Glutamatergic neuron (in vitro differentiated cells): ENCODE data around the gene STRA8. TPM values are rescaled to one million over a fixed set of nuclear protein-coding genes. Genes with fewer than 3 reads are reported as not detected.
A peak's percentile ranks its signal among the peaks of the same experiment; 100 is the strongest.
"Not testable (repeated sequence)": the region's sequence is repeated elsewhere in the genome, so short reads cannot be mapped to it uniquely, and the experiment has no call there.

Experiments used
- DNase-seq: peaks from one replicate; pipeline ENCODE4 v3.0.0; 2022
- H3K27ac Mint-ChIP-seq: one replicate; pipeline ENCODE4 v1.8.0; 2020; ENCODE audit warnings: mild to moderate bottlenecking, mixed read lengths, inconsistent platforms; ENCODE audit not compliant: unreplicated experiment
- H3K27me3 Mint-ChIP-seq: one replicate; pipeline ENCODE4 v1.8.0; 2020; ENCODE audit warnings: mild to moderate bottlenecking, moderate library complexity, mixed read lengths, inconsistent platforms; ENCODE audit not compliant: unreplicated experiment
- H3K36me3 Mint-ChIP-seq: one replicate; pipeline ENCODE4 v1.8.0; 2020; ENCODE audit warnings: mild to moderate bottlenecking, mixed read lengths, inconsistent platforms; ENCODE audit not compliant: unreplicated experiment
- H3K4me1 Mint-ChIP-seq: one replicate; pipeline ENCODE4 v1.8.0; 2020; ENCODE audit warnings: mild to moderate bottlenecking, low read depth, mixed read lengths, inconsistent platforms; ENCODE audit not compliant: unreplicated experiment
- H3K4me3 Mint-ChIP-seq: one replicate; pipeline ENCODE4 v1.8.0; 2020; ENCODE audit warnings: mild to moderate bottlenecking, mixed read lengths, inconsistent platforms; ENCODE audit not compliant: unreplicated experiment
- H3K9me3 Mint-ChIP-seq: one replicate; pipeline ENCODE4 v1.8.0; 2020; ENCODE audit warnings: mild to moderate bottlenecking, moderate library complexity, mixed read lengths, inconsistent platforms; ENCODE audit not compliant: unreplicated experiment
- CTCF ChIP-seq: fragments of 200-600 bp; sonication (generic); IDR thresholded peaks from one replicate; pipeline ENCODE4 v1.5.0; 2021; ENCODE audit not compliant: partially characterized antibody, unreplicated experiment
- total RNA-seq: library from RNA; stranded (reverse); fragmentation: NEBNext Ultra II Directional; extraction: Animal tissue kit (Norgen Biotek cat#: 25700); gene quantifications from one replicate; pipeline ENCODE4 v1.2.1, GENCODE V29; 2021; ENCODE audit not compliant: unreplicated experiment

Gene STRA8
- total RNA-seq, 1 donor from 2014 or later, result not detected

- Mint-ChIP-seq H3K9me3 (no peaks in the 10 kb centered on the region), H3K4me1 (no peaks in the 10 kb centered on the region), H3K27ac (peak overlapping the region; percentile 8), H3K4me3 (no peak overlapping the region), H3K36me3 (no peaks in the 10 kb centered on the region), H3K27me3 (peaks cover 4% of the 10 kb centered on the region)
- no peak for DNase-seq
- TF ChIP-seq CTCF, result no peak
These were observed 2.0 kb upstream of the STRA8 start for GRCh38 chr7:135231686-135232085.

- no peak overlapping the region for H3K27ac Mint-ChIP-seq
- no peaks in the 10 kb centered on the region for H3K4me1 Mint-ChIP-seq
- no peaks in the 10 kb centered on the region for H3K9me3 Mint-ChIP-seq
- TF ChIP-seq CTCF, result no peak
- H3K36me3 Mint-ChIP-seq, result no peaks in the 10 kb centered on the region
- no peak overlapping the region for H3K4me3 Mint-ChIP-seq
- DNase-seq, result no peak
- peaks cover 4% of the 10 kb centered on the region for H3K27me3 Mint-ChIP-seq
These were observed 1.6 kb upstream of the STRA8 start for GRCh38 chr7:135232087-135232486.

- peak; percentile 41 for DNase-seq
- Mint-ChIP-seq H3K9me3 (no peaks in the 10 kb centered on the region), H3K4me1 (no peaks in the 10 kb centered on the region), H3K27me3 (peaks cover 4% of the 10 kb centered on the region), H3K27ac (no peak overlapping the region), H3K36me3 (no peaks in the 10 kb centered on the region), H3K4me3 (no peak overlapping the region)
- peak; percentile 25 for TF ChIP-seq CTCF
These were observed 918 bp upstream of the STRA8 start for GRCh38 chr7:135232720-135233119.

GRCh38 chr7:135234095-135234494, 457 bp downstream of the STRA8 start:
- H3K4me1 Mint-ChIP-seq, H3K27ac Mint-ChIP-seq, H3K27me3 Mint-ChIP-seq, H3K4me3 Mint-ChIP-seq, DNase-seq, H3K9me3 Mint-ChIP-seq, H3K36me3 Mint-ChIP-seq: not testable (repeated sequence)

GRCh38 chr7:135234727-135235126, 1.1 kb downstream of the STRA8 start:
- H3K9me3 Mint-ChIP-seq, result no peaks in the 10 kb centered on the region

More at GRCh38 chr7:135234727-135235126, 1.1 kb downstream of the STRA8 start:
- Mint-ChIP-seq H3K4me3 (no peak overlapping the region), H3K27me3 (peaks cover 5% of the 10 kb centered on the region), H3K27ac (no peak overlapping the region), H3K36me3 (no peaks in the 10 kb centered on the region), H3K4me1 (no peaks in the 10 kb centered on the region)
- TF ChIP-seq CTCF, result no peak
- no peak for DNase-seq
